ENCODE results near the gene NPTX1. TPM values are rescaled to one million over a fixed set of nuclear protein-coding genes. Genes with fewer than 3 reads are reported as not detected.

The NPTX1 gene
- total and polyA plus RNA-seq, 2 experiments from 2014 or later = 3.4 to 20.5 TPM

- no peaks in the 10 kb centered on the region for H4K20me1 ChIP-seq (replicated peaks; ENCODE audit: insufficient read depth)
- H3K4me2 ChIP-seq = no peak overlapping the region
- H3K27me3 Mint-ChIP-seq (ENCODE audit: insufficient read depth, low read depth, poor library complexity) = peaks cover 2% of the 10 kb centered on the region
- H3K36me3 ChIP-seq (ENCODE audit: insufficient read depth) = no peaks in the 10 kb centered on the region
- peak; percentile 77 for DNase-seq (ENCODE audit: low spot score)
- no peaks in the 10 kb centered on the region for H3K4me1 ChIP-seq (ENCODE audit: insufficient read depth)
- no peaks in the 10 kb centered on the region for H3K27me3 ChIP-seq (ENCODE audit: insufficient read depth)
- TF ChIP-seq, protein P1, sequence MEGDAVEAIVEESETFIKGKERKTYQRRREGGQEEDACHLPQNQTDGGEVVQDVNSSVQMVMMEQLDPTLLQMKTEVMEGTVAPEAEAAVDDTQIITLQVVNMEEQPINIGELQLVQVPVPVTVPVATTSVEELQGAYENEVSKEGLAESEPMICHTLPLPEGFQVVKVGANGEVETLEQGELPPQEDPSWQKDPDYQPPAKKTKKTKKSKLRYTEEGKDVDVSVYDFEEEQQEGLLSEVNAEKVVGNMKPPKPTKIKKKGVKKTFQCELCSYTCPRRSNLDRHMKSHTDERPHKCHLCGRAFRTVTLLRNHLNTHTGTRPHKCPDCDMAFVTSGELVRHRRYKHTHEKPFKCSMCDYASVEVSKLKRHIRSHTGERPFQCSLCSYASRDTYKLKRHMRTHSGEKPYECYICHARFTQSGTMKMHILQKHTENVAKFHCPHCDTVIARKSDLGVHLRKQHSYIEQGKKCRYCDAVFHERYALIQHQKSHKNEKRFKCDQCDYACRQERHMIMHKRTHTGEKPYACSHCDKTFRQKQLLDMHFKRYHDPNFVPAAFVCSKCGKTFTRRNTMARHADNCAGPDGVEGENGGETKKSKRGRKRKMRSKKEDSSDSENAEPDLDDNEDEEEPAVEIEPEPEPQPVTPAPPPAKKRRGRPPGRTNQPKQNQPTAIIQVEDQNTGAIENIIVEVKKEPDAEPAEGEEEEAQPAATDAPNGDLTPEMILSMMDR (conservative IDR thresholded peaks at IDR 0.05; ENCODE audit: low read depth in 2 of 2) = peak; percentile 44 to 77
- TF ChIP-seq CREB1 (CRISPR knock-in tag; IDR thresholded peaks at IDR 0.05; ENCODE audit: low read depth) = no peak
- no peaks in the 10 kb centered on the region for H3K9me3 Mint-ChIP-seq
- no peaks in the 10 kb centered on the region for H3K4me1 Mint-ChIP-seq
- H3K4me3 ChIP-seq = no peak overlapping the region
- H3K27ac ChIP-seq (ENCODE audit: low read depth) = no peak overlapping the region
- no peak overlapping the region for H2AFZ ChIP-seq
- H3K9me2 ChIP-seq (ENCODE audit: insufficient read depth) = no peaks in the 10 kb centered on the region
- no peaks in the 10 kb centered on the region for H3K79me2 ChIP-seq (replicated peaks; ENCODE audit: insufficient read depth)
- no peak overlapping the region for H3K27ac Mint-ChIP-seq
- H3K4me3 Mint-ChIP-seq = no peak overlapping the region
- ATAC-seq = peak; percentile 97
- no peaks in the 10 kb centered on the region for H3K36me3 Mint-ChIP-seq (ENCODE audit: low read depth)
- no peaks in the 10 kb centered on the region for H3F3A ChIP-seq (replicated peaks; ENCODE audit: low read depth)
Measured at GRCh38 chr17:80511222-80512180, 35.1 kb upstream of the NPTX1 start.

GRCh38 chr17:80510772-80511171 is 34.4 kb upstream of the NPTX1 start:
- Mint-ChIP-seq H3K36me3 (ENCODE audit: low read depth) (no peaks in the 10 kb centered on the region), H3K27ac (no peak overlapping the region), H3K4me1 (no peaks in the 10 kb centered on the region), H3K9me3 (no peaks in the 10 kb centered on the region), H3K4me3 (no peak overlapping the region), H3K27me3 (ENCODE audit: insufficient read depth, low read depth, poor library complexity) (peaks cover 2% of the 10 kb centered on the region)
- ATAC-seq = no peak
- Histone ChIP-seq H3K9me2 (ENCODE audit: insufficient read depth) (no peaks in the 10 kb centered on the region), H3K4me3 (no peak overlapping the region), H3F3A (replicated peaks; ENCODE audit: low read depth) (no peaks in the 10 kb centered on the region), H3K36me3 (ENCODE audit: insufficient read depth) (no peaks in the 10 kb centered on the region), H2AFZ (no peak overlapping the region), H3K27me3 (ENCODE audit: insufficient read depth) (no peaks in the 10 kb centered on the region), H3K27ac (ENCODE audit: low read depth) (no peak overlapping the region), H3K4me1 (ENCODE audit: insufficient read depth) (no peaks in the 10 kb centered on the region), H3K79me2 (replicated peaks; ENCODE audit: insufficient read depth) (no peaks in the 10 kb centered on the region), H4K20me1 (replicated peaks; ENCODE audit: insufficient read depth) (no peaks in the 10 kb centered on the region), H3K4me2 (no peak overlapping the region)
- DNase-seq (ENCODE audit: low spot score) = no peak
- TF ChIP-seq ZNF462 (CRISPR knock-in tag; IDR thresholded peaks at IDR 0.05) (no peak), ZNF114 (CRISPR knock-in tag; IDR thresholded peaks at IDR 0.05) (no peak), CREB1 (CRISPR knock-in tag; IDR thresholded peaks at IDR 0.05; ENCODE audit: low read depth) (no peak), NANOG (IDR thresholded peaks at IDR 0.05; ENCODE audit: borderline replicate concordance) (no peak), EZH2phosphoT487 (IDR thresholded peaks at IDR 0.05; ENCODE audit: unreplicated experiment) (no peak)
- TF ChIP-seq, protein P1 (conservative IDR thresholded peaks at IDR 0.05; ENCODE audit: low read depth in 2 of 2) = no peak
